GM20000 (cell line): ENCODE results near the gene GCN1.

ENCODE experiments used
- DNase-seq: peaks from one replicate; pipeline ENCODE4 v3.0.0; 2012; ENCODE audit warnings: low spot score
- TF ChIP-seq, protein P1 (sequence below): IDR thresholded peaks from 2 replicates; pipeline ENCODE4 v1.5.1; 2012; ENCODE audit warnings: mild to moderate bottlenecking, control low read depth; ENCODE audit errors: extremely low read depth, missing control alignments

GCN1 gene

DNA sequence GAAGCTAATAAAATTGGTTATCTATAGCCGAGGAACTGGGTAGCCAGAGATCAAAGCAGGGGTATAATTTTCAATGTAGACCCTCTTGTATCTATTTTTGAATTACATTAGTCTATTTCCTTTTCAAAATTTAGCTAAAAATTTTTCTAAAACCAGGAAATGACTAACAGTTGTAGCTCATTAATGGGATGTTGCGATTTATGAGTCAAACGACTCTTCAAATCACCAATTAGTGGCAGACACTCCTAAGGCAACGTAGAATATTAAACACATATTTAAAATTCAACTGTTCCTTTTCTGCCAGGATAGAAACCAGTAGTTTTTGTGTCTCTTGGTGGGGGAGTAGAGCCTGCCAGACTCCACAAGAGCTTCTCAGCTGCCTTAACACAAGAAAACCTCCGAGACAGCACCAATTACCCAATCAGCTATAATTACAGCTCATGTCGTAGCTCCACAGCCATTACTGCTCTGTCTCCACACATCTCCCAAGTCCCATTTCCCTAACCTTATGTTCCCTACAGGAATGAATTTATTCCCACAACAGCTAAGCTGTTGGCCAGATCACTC lies 26.9 kb downstream of the GCN1 start:
- TF ChIP-seq, protein P1, sequence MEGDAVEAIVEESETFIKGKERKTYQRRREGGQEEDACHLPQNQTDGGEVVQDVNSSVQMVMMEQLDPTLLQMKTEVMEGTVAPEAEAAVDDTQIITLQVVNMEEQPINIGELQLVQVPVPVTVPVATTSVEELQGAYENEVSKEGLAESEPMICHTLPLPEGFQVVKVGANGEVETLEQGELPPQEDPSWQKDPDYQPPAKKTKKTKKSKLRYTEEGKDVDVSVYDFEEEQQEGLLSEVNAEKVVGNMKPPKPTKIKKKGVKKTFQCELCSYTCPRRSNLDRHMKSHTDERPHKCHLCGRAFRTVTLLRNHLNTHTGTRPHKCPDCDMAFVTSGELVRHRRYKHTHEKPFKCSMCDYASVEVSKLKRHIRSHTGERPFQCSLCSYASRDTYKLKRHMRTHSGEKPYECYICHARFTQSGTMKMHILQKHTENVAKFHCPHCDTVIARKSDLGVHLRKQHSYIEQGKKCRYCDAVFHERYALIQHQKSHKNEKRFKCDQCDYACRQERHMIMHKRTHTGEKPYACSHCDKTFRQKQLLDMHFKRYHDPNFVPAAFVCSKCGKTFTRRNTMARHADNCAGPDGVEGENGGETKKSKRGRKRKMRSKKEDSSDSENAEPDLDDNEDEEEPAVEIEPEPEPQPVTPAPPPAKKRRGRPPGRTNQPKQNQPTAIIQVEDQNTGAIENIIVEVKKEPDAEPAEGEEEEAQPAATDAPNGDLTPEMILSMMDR: no peak
- DNase-seq: no peak

DNA sequence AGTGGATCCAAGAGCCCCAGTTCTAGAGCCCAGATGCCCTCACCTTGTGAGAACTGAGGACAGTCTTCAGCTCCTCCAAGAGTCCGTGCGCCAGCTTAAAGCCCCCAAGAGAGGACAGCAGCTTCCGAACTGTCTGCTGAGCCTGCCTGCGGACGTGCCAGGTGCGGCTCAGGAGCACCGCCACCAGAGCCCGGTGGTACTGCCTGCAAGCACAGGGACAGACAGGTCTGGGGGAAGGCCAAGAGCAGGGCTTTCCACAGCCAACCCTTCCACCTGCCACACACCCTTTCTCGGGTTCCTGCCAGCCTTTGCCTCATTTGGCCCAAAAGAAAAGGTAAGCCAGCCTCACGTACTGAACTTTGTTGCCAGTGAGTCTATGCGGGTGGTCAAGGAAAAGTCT lies 30.2 kb downstream of the GCN1 start:
- no peak for DNase-seq
- TF ChIP-seq, protein P1: no peak

DNA sequence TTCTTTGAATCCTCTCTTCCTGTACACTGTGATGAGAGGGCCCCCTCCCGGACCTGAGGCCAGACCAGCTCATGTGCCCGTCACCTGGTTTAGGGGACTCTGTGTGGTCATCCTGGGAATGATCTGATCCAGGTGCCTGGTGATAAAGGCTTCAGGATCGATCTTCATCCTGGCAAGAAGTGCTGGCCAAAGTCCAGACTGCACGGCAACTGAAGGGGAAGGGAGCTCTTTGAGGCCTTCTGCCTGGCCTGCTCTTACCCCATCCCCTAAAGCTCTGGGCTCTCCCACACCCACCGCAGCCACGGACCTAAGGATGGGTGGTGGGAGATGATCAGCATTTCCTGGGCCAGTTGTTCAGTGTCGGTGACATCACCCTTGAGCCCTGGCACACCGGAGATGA lies 31.8 kb downstream of the GCN1 start:
- TF ChIP-seq, protein P1: no peak
- no peak for DNase-seq

DNA sequence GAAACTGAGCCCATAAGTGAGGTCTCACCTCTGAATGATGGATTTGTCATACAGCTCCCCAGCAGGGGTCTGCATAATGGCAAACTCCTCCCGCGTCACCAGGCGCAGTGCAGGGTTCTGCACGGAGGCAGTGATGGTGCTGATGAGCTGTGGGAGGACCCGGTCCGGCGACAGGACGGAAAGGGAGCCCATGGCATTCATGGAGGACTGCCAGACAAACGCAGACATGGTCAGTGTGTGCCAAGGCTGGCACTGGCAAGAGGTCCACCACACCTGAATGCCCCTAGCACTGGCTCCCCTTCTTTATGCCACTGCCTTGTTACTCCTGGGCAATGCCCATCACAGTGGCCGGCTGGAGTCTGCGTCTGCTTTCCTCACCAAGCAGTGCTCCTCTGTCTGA lies 32.7 kb downstream of the GCN1 start:
- TF ChIP-seq, protein P1: no peak
- no peak for DNase-seq

DNA sequence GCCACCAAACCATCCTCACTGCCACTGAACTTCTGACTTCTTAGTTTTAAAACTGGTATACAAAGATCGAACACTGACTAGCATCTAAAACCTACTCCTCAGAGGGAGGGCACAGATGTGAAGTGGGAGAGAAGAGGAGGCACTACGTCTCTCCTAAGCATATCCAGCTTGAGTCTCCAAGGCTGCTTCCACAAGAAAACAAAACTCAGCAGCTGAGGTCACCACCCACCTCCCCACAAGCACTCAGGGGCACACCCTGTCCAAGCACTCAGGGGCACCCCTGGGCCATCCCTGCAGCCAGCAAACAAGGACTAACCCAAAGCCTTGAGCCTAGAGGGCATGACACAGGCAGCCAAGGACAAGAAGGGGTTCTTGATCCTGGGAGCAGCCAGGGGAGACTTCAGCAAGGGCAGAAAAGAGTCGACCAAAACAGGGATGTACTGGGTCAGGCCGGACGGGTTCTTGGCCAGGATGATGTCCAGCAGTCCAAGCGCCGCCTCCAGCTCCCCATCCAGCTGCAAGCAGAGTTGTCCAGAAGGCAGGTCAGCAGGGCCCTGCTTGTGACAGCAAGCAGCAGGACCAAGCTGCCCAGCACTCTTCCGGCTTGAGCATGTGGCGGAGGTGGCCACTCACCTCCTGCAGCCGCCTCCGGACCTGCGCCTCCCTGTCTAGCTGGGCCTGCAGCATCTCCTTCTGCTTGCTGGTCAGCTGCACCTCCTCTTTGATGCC lies 34.8 kb downstream of the GCN1 start:
- TF ChIP-seq, protein P1: no peak
- DNase-seq: no peak

DNA sequence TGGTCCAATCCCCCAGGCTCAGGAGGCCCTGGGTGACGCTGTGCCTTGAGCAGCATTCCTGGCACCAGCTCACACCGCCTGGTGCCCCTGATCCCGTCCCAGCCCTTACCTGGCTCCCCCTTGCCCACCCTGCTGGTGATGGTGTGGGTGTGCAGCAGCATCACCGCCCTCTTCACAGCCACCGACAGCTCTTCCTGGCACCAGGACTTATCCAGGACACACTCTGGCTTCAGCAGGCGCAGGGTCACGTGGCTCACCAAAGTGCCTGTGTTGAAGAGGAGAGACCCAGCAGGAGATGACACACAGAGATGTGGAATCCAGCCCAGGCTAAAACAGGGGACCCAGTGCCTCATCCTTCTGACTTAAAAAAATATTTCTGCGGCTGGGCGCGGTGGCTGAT lies 36.2 kb downstream of the GCN1 start:
- TF ChIP-seq, protein P1: no peak
- no peak for DNase-seq

DNA sequence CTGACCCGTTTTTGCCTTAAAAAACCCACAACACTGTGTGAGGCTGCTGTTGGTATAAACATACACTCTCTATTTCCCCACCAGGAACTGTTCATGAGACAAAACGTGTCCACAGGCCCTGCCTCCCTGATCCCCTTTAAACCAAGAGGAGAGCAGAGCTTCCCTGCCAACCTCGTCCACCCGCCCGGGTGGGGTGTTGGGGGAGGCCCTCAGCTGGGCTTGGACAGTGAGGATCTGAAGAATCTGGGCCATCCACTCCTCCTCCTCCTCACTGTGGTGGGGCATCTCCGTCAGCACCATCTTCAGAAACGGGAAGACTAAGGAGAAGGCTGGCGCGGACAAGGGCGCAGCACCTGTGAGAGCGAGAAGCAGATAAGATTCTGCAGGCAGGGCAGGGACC lies 36.8 kb downstream of the GCN1 start:
- DNase-seq: no peak
- TF ChIP-seq, protein P1: no peak
